GM23248 (cell line): Measurements from ENCODE around the gene CAMK2D.

ENCODE experiments used
- EZH2 ChIP-seq: fragments of 200-600 bp; sonication (generic); IDR thresholded peaks from 2 replicates; pipeline ENCODE4 v1.6.1; 2018; ENCODE audit warnings: antibody characterized with exemption, mild to moderate bottlenecking; ENCODE audit not compliant: insufficient read depth, poor library complexity, severe bottlenecking
- EZH2phosphoT487 ChIP-seq: fragments of 200-600 bp; sonication (generic); IDR thresholded peaks from 2 replicates; pipeline ENCODE4 v1.6.1; 2018; ENCODE audit warnings: antibody characterized with exemption, moderate library complexity, mild to moderate bottlenecking, low read depth; ENCODE audit not compliant: insufficient read depth

- TF ChIP-seq EZH2 = no peak
- TF ChIP-seq EZH2phosphoT487 = no peak
Measured at GRCh38 chr4:113760094-113760794, 1.3 kb downstream of the CAMK2D start.
